Large intestine (tissue), 3 donors: ENCODE measurements around the gene JAK1. TPM values are rescaled to one million over a fixed set of nuclear protein-coding genes. Genes with fewer than 3 reads are reported as not detected.
"Not testable (repeated sequence)": the region's sequence is repeated elsewhere in the genome, so short reads cannot be mapped to it uniquely, and the experiment has no call there.

Source experiments
- DNase-seq, 2 donors: peaks; one replicate each; pipeline versions ENCODE4 v3.0.0 to v3.0.0-alpha.2; 2013
- H3K27ac ChIP-seq: one replicate; pipeline ENCODE4 v1.5.1; 2013; ENCODE audit warnings: low read length
- H3K27me3 ChIP-seq: 2 replicates; pipeline ENCODE4 v1.6.1; 2013; ENCODE audit warnings: low read length; ENCODE audit not compliant: control insufficient read depth, insufficient read depth
- H3K36me3 ChIP-seq: 2 replicates; pipeline ENCODE4 v1.6.1; 2013; ENCODE audit warnings: low read length; ENCODE audit not compliant: control insufficient read depth, insufficient read depth
- H3K4me1 ChIP-seq: one replicate; pipeline ENCODE4 v1.6.1; 2013; ENCODE audit warnings: low read length; ENCODE audit not compliant: control insufficient read depth, insufficient read depth
- H3K4me3 ChIP-seq: one replicate; pipeline ENCODE4 v1.5.1; 2013; ENCODE audit warnings: low read length
- H3K9me3 ChIP-seq: one replicate; pipeline ENCODE4 v1.6.1; 2013; ENCODE audit warnings: mild to moderate bottlenecking, low read depth, low read length, moderate library complexity; ENCODE audit not compliant: control insufficient read depth
- WGBS: methylation state at CpG from one replicate; pipeline ENCODE4 v1.1.5; 2013; ENCODE audit warnings: low lambda C conversion rate; ENCODE audit not compliant: insufficient coverage; 5-methylcytosine and 5-hydroxymethylcytosine counted together
- polyA plus RNA-seq: library from polyadenylated mRNA; unstranded; fragments of 120-200 nt; gene quantifications from one replicate; pipeline ENCODE4 v1.2.1, GENCODE V29; 2013

Gene JAK1
- polyA plus RNA-seq, 1 donor = 69.1 TPM

GRCh38 chr1:64922336-64922735 is 44.0 kb downstream of the JAK1 start:
- peaks cover 31% of the 10 kb centered on the region for H3K4me1 ChIP-seq
- no peaks in the 10 kb centered on the region for H3K9me3 ChIP-seq
- H3K36me3 ChIP-seq = no peaks in the 10 kb centered on the region
- peak overlapping the region; percentile 79 for H3K27ac ChIP-seq
- DNase-seq = no peak
- no peaks in the 10 kb centered on the region for H3K27me3 ChIP-seq
- 58% methylated on average over 2 of the region's 2 CpGs for WGBS
- H3K4me3 ChIP-seq = no peak overlapping the region

- no peaks in the 10 kb centered on the region for H3K9me3 ChIP-seq
- peaks cover 34% of the 10 kb centered on the region for H3K4me1 ChIP-seq
- H3K36me3 ChIP-seq = no peaks in the 10 kb centered on the region
- no peak overlapping the region for H3K4me3 ChIP-seq
- H3K27ac ChIP-seq = peak overlapping the region; percentile 79
- no peaks in the 10 kb centered on the region for H3K27me3 ChIP-seq
- no CpG with 5 or more reads among the region's 2 CpGs for WGBS
- peak; percentile 78 to 90 for DNase-seq
Measured at GRCh38 chr1:64921771-64922170, 44.6 kb downstream of the JAK1 start.

DNA sequence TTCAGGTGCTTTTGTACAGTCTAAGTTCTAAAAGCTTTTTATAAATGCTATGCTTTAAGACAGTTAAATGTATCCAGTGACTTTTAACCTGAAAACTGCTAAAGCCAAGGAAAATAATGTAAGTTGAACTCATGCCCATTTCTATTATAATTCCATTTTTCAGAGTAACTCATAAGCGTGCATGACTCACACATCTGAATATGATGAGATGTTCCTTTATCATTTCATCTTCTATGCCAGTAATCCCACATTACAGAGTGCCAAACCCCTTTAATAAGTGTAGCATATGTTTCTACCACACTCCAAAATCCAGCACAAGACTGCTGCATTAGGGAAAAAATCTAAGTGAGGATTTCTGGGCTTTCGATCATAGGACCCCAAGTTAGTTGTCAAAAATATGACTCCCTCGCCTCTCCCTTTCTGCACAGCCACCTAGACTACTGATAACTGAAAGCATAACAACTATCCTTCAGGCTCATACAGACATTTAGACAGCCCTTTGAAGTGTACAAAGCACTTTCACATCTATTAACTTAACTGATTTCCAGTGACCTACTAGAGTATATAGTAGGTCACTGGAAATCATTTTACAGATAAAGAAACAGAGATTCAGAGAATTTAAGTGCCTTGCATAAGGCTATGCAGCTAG is 45.3 kb downstream of the JAK1 start:
- H3K27me3 ChIP-seq = no peaks in the 10 kb centered on the region
- H3K27ac ChIP-seq = peak overlapping the region; percentile 79
- no peaks in the 10 kb centered on the region for H3K9me3 ChIP-seq
- DNase-seq = no peak
- H3K4me1 ChIP-seq = peaks cover 39% of the 10 kb centered on the region
- H3K4me3 ChIP-seq = no peak overlapping the region
- H3K36me3 ChIP-seq = no peaks in the 10 kb centered on the region
- WGBS = no CpG with 5 or more reads among the region's 3 CpGs

GRCh38 chr1:64919120-64919519 is 47.2 kb downstream of the JAK1 start:
- not testable (repeated sequence) for H3K27ac ChIP-seq, H3K27me3 ChIP-seq, H3K36me3 ChIP-seq, H3K9me3 ChIP-seq, DNase-seq, H3K4me3 ChIP-seq
- H3K4me1 ChIP-seq = peaks cover 47% of the 10 kb centered on the region
- no CpG with 5 or more reads among the region's 7 CpGs for WGBS

DNA sequence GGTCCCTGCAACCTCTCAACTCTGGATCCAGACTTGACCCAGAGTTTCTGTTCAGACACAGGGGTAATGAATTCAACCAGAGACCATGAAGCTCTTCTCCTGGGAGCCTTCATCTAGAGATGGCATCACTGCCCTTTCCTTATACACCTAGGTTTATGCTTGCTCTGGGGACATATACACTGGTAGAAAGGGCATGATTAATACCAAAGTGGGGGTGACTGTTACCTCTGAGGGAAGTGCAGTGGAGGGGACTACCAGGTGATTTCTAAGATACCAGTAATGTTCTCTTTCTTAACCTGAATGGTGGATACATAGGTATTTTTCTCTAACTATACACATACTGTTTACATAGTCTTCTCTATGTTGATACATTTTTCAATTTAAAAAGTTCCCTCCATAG is 48.4 kb downstream of the JAK1 start:
- no peak for DNase-seq
- Histone ChIP-seq H3K4me3 (no peak overlapping the region), H3K36me3 (no peaks in the 10 kb centered on the region), H3K4me1 (peaks cover 47% of the 10 kb centered on the region), H3K27me3 (no peaks in the 10 kb centered on the region), H3K9me3 (no peaks in the 10 kb centered on the region), H3K27ac (no peak overlapping the region)

DNA sequence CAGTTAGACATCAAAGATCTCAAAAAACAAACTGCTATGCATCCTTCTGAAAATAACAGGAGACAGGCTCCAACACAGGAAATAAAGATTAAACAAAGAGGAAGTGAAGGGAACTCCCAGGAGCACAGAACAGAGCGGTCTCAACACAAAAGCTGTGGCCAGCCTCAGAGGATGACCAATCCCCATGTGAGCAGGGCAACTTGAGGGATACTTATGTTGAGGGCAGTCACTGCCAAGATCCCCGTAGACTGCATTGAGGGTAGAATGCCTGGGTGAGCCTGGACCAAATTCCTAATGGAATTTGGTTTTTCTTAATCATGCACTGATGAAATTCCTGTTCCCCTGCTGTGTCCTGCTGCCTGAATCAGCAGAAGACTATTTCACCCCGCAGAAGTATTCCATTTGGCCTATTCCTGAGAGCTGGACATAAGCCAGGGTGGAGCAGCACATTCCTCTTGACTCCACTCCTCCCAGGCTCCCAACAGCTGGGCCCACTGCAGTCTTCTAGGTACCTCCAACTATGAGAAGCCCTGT is 49.0 kb downstream of the JAK1 start:
- peak overlapping the region; percentile 29 for H3K27ac ChIP-seq
- peaks cover 47% of the 10 kb centered on the region for H3K4me1 ChIP-seq
- H3K36me3 ChIP-seq = no peaks in the 10 kb centered on the region
- DNase-seq = no peak
- H3K4me3 ChIP-seq = no peak overlapping the region
- no CpG with 5 or more reads among the region's 3 CpGs for WGBS
- no peaks in the 10 kb centered on the region for H3K9me3 ChIP-seq
- H3K27me3 ChIP-seq = no peaks in the 10 kb centered on the region

DNA sequence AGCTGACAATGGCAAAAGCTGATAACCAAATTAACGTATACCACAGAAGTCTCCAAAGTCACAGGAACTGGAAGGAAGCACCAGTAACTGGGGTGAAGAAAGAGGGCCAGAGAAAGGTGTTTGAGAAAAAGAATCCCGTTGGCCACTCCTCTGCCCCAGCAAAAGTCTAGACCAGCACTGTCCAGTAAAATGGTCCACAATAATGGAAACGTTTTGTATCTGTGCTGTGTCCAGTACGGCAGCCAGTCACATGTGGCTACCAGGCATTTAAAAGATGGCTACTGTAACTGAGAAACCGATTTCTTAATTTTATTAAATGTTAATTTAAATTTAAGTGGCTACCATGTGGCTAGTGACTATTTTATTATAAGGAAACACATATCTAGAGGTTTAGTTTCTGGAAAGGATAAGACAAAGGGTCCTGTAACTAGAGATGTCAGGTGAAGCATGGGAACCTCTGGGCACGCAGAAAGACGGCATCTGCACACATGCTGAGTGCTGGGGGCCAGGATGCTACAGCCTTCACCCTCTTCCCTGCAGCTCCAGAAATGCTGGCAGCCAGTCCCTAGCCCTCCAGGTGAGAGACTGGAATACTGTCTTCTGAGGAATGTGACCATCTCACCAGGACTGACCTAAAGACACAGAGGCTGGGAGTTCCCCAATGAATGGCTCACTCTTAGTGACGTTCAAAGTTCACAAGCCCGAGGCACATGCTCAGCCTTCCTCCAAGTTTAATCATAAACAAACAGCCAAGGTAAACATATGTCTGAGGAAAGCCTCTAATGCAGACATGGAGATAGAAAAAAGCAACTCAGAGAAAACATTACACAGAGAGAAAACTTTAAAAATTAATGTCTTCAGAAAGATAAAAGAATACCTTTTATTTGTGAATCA is 50.7 kb downstream of the JAK1 start:
- no peaks in the 10 kb centered on the region for H3K9me3 ChIP-seq
- no CpG with 5 or more reads among the region's 9 CpGs for WGBS
- peaks cover 35% of the 10 kb centered on the region for H3K4me1 ChIP-seq
- H3K4me3 ChIP-seq = no peak overlapping the region
- H3K36me3 ChIP-seq = no peaks in the 10 kb centered on the region
- no peaks in the 10 kb centered on the region for H3K27me3 ChIP-seq
- peak; percentile 90 to 96 for DNase-seq
- H3K27ac ChIP-seq = peak overlapping the region; percentile 83

- H3K4me3 ChIP-seq = no peak overlapping the region
- DNase-seq = no peak
- H3K4me1 ChIP-seq = peaks cover 29% of the 10 kb centered on the region
- no peaks in the 10 kb centered on the region for H3K27me3 ChIP-seq
- no peak overlapping the region for H3K27ac ChIP-seq
- H3K36me3 ChIP-seq = no peaks in the 10 kb centered on the region
- H3K9me3 ChIP-seq = no peaks in the 10 kb centered on the region
- 83% methylated on average over 1 of the region's 3 CpGs for WGBS
Measured at GRCh38 chr1:64913361-64914015, 52.9 kb downstream of the JAK1 start.

- Histone ChIP-seq H3K4me1 (peaks cover 18% of the 10 kb centered on the region), H3K27me3 (no peaks in the 10 kb centered on the region), H3K4me3 (no peak overlapping the region), H3K27ac (no peak overlapping the region), H3K36me3 (no peaks in the 10 kb centered on the region), H3K9me3 (no peaks in the 10 kb centered on the region)
- 67% methylated on average over 1 of the region's 2 CpGs for WGBS
- DNase-seq = no peak
Measured at GRCh38 chr1:64912191-64912590, 54.2 kb downstream of the JAK1 start.

GRCh38 chr1:64911326-64911725 is 55.0 kb downstream of the JAK1 start:
- Histone ChIP-seq H3K4me3 (no peak overlapping the region), H3K9me3 (no peaks in the 10 kb centered on the region), H3K27ac (peak overlapping the region; percentile 32), H3K27me3 (no peaks in the 10 kb centered on the region), H3K4me1 (peaks cover 16% of the 10 kb centered on the region), H3K36me3 (no peaks in the 10 kb centered on the region)
- WGBS = 65% methylated on average over 2 of the region's 3 CpGs
- DNase-seq = peak in 1 of 2 donors; percentile 33
